Osteoblast (primary cell): ENCODE data around the gene CEND1. TPM values are rescaled to one million over a fixed set of nuclear protein-coding genes. Genes with fewer than 3 reads are reported as not detected.

Experiments used
- DNase-seq: peaks from one replicate; pipeline ENCODE4 v3.0.0; 2011; ENCODE audit warnings: low spot score, mixed read lengths; ENCODE audit not compliant: insufficient read length; ENCODE audit errors: missing footprints
- H2AFZ ChIP-seq: 2 replicates; pipeline ENCODE4 v1.6.0; 2011; ENCODE audit warnings: mild to moderate bottlenecking, low read length
- H3K27ac ChIP-seq: 2 replicates; pipeline ENCODE4 v1.5.1; 2011; ENCODE audit warnings: mild to moderate bottlenecking, low read depth, low read length, moderate library complexity
- H3K27me3 ChIP-seq: 2 replicates; pipeline ENCODE4 v1.6.0; 2012; ENCODE audit warnings: mild to moderate bottlenecking, control low read depth, inconsistent platforms, low read length, moderate library complexity; ENCODE audit not compliant: insufficient read depth
- H3K36me3 ChIP-seq: 2 replicates; pipeline ENCODE4 v1.5.1; 2011; ENCODE audit warnings: mild to moderate bottlenecking, low read length, control low read depth, moderate library complexity; ENCODE audit not compliant: insufficient read depth
- H3K4me1 ChIP-seq: 2 replicates; pipeline ENCODE4 v1.5.1; 2011; ENCODE audit warnings: mild to moderate bottlenecking, low read length, control low read depth, moderate library complexity; ENCODE audit not compliant: insufficient read depth
- H3K4me2 ChIP-seq: 2 replicates; pipeline ENCODE4 v1.6.0; 2011; ENCODE audit warnings: mild to moderate bottlenecking, low read length; ENCODE audit not compliant: insufficient read depth
- H3K4me3 ChIP-seq: fragments of 200-600 bp; sonication (generic); 3 replicates; pipeline ENCODE4 v1.5.1; 2012; ENCODE audit warnings: mild to moderate bottlenecking, low read length, inconsistent platforms; ENCODE audit not compliant: insufficient read depth
- H3K79me2 ChIP-seq: 2 replicates; pipeline ENCODE4 v1.6.0; 2012; ENCODE audit warnings: mild to moderate bottlenecking, low read length, control low read depth, inconsistent platforms; ENCODE audit not compliant: insufficient read depth
- H3K9me3 ChIP-seq: 2 replicates; pipeline ENCODE4 v1.5.1; 2011; ENCODE audit warnings: low read depth, low read length, control low read depth
- H4K20me1 ChIP-seq: 2 replicates; pipeline ENCODE4 v1.6.0; 2012; ENCODE audit warnings: mild to moderate bottlenecking, low read length, control low read depth; ENCODE audit not compliant: insufficient read depth
- CTCF ChIP-seq: IDR thresholded peaks from 2 replicates; pipeline ENCODE4 v1.5.1; 2011; ENCODE audit warnings: mild to moderate bottlenecking, low read depth, low read length, moderate library complexity; ENCODE audit errors: extremely low read depth
- total RNA-seq: library from RNA; depleted of rRNA; stranded (reverse); fragments of >200 nt; gene quantifications from 2 replicates; pipeline ENCODE4 v1.2.3, GENCODE V29; 2012

CEND1 gene
- total RNA-seq, 1 donor = not detected

- Histone ChIP-seq H3K36me3 (peaks cover 64% of the 10 kb centered on the region), H3K4me3 (no peak overlapping the region), H4K20me1 (peaks cover 46% of the 10 kb centered on the region), H3K27me3 (no peaks in the 10 kb centered on the region), H2AFZ (no peak overlapping the region), H3K4me2 (no peak overlapping the region), H3K27ac (no peak overlapping the region), H3K4me1 (peaks cover 20% of the 10 kb centered on the region), H3K79me2 (peaks cover 14% of the 10 kb centered on the region), H3K9me3 (no peaks in the 10 kb centered on the region)
- TF ChIP-seq CTCF = no peak
- peak; percentile 53 for DNase-seq
These were observed 25.4 kb downstream of the CEND1 start for GRCh38 chr11:764322-765024.

GRCh38 chr11:763549-764321 lies 26.2 kb downstream of the CEND1 start:
- H3K9me3 ChIP-seq = no peaks in the 10 kb centered on the region
- no peak overlapping the region for H2AFZ ChIP-seq
- peaks cover 71% of the 10 kb centered on the region for H3K36me3 ChIP-seq
- no peaks in the 10 kb centered on the region for H3K27me3 ChIP-seq
- TF ChIP-seq CTCF = no peak
- H3K4me3 ChIP-seq = no peak overlapping the region
- peaks cover 16% of the 10 kb centered on the region for H3K79me2 ChIP-seq
- H3K4me1 ChIP-seq = peaks cover 20% of the 10 kb centered on the region
- peak overlapping the region; percentile 24 for H3K27ac ChIP-seq
- H3K4me2 ChIP-seq = no peak overlapping the region
- DNase-seq = peak; percentile 51
- H4K20me1 ChIP-seq = peaks cover 46% of the 10 kb centered on the region

GRCh38 chr11:763073-763463 lies 26.8 kb downstream of the CEND1 start:
- H3K36me3 ChIP-seq = peaks cover 72% of the 10 kb centered on the region
- H3K27me3 ChIP-seq = no peaks in the 10 kb centered on the region
- H4K20me1 ChIP-seq = peaks cover 46% of the 10 kb centered on the region
- H3K9me3 ChIP-seq = no peaks in the 10 kb centered on the region
- no peak overlapping the region for H3K4me2 ChIP-seq
- no peak for DNase-seq
- H2AFZ ChIP-seq = no peak overlapping the region
- H3K79me2 ChIP-seq = peaks cover 18% of the 10 kb centered on the region
- peak overlapping the region; percentile 79 for H3K27ac ChIP-seq
- no peak overlapping the region for H3K4me3 ChIP-seq
- H3K4me1 ChIP-seq = peaks cover 20% of the 10 kb centered on the region
- TF ChIP-seq CTCF = no peak

GRCh38 chr11:762421-763072 lies 27.3 kb downstream of the CEND1 start:
- Histone ChIP-seq H3K4me1 (peaks cover 20% of the 10 kb centered on the region), H3K27me3 (no peaks in the 10 kb centered on the region), H2AFZ (no peak overlapping the region), H4K20me1 (peaks cover 48% of the 10 kb centered on the region), H3K27ac (peak overlapping the region; percentile 79), H3K36me3 (peaks cover 75% of the 10 kb centered on the region), H3K4me3 (no peak overlapping the region), H3K9me3 (no peaks in the 10 kb centered on the region), H3K79me2 (peaks cover 21% of the 10 kb centered on the region), H3K4me2 (no peak overlapping the region)
- TF ChIP-seq CTCF = peak; percentile 41
- DNase-seq = peak; percentile 99
